Liver (tissue), 3 donors: Measurements from ENCODE around the gene CHMP5.

ENCODE experiments used
- EGR1 ChIP-seq, 2 donors: IDR thresholded peaks; 2 replicates each; pipeline ENCODE4 v1.6.1; 2016 to 2018; ENCODE audit warnings: antibody characterized with exemption in 2 of 2, low read depth in 2 of 2
- HNF4A ChIP-seq, 2 donors: conservative IDR thresholded peaks; 2 replicates each; pipeline ENCODE4 v1.6.1; 2016; ENCODE audit warnings: antibody characterized with exemption in 2 of 2, mild to moderate bottlenecking in 2 of 2
- HNF4G ChIP-seq: IDR thresholded peaks from 2 replicates; pipeline ENCODE4 v1.6.1; 2016; ENCODE audit warnings: antibody characterized with exemption
- RAD21 ChIP-seq, 2 donors: IDR thresholded peaks; 2 replicates each; pipeline ENCODE4 v1.6.1; 2016; ENCODE audit warnings: antibody characterized with exemption in 2 of 2, mild to moderate bottlenecking in 2 of 2
- REST ChIP-seq: IDR thresholded peaks from 2 replicates; pipeline ENCODE4 v1.6.1; 2016; ENCODE audit warnings: antibody characterized with exemption, mild to moderate bottlenecking
- SP1 ChIP-seq: IDR thresholded peaks from 2 replicates; pipeline ENCODE4 v1.6.1; 2018; ENCODE audit warnings: antibody characterized with exemption, mild to moderate bottlenecking
- TF ChIP-seq, protein P1 (sequence below): fragments of 150-350 bp; IDR thresholded peaks from 2 replicates; pipeline ENCODE4 v1.5.1; 2017; ENCODE audit warnings: improper control_type of control experiment, low read depth, low read length; ENCODE audit not compliant: missing input control
- TF ChIP-seq, protein P2 (sequence below): IDR thresholded peaks from 2 replicates; pipeline ENCODE4 v1.6.1; 2016; ENCODE audit warnings: antibody characterized with exemption
- TF ChIP-seq, protein P3 (sequence below): IDR thresholded peaks from 2 replicates; pipeline ENCODE4 v1.6.1; 2016; ENCODE audit warnings: antibody characterized with exemption
- donor health status: healthy.
- donor health status: healthy.

DNA sequence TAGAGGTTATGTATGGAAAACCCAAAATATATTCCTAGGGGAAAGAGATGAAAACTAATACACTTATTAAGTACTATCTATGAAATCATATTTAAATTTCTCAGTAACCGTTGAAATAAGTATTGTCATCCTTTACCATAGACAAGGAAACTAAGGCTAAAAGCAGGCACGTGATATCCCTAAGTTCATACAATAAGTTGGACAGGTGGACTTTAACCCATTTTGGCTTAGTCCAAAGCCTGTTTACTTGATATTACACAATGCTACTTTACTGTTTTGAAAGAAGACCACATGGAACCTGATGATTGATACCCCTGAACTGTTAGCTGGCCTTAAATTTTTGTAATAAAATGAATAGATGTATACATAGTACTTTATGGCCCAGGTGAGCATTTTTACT lies 28.9 kb downstream of the CHMP5 start:
- TF ChIP-seq REST (peak; percentile 69), RAD21 (IDR thresholded peaks at IDR 0.05) (no peak), SP1 (peak; percentile 90), EGR1 (IDR thresholded peaks at IDR 0.05; ENCODE audit: low read depth in 2 of 2) (peak in 1 of 2 donors; percentile 45), HNF4A (conservative IDR thresholded peaks at IDR 0.05) (peak; percentile 99), HNF4G (peak; percentile 94)
- TF ChIP-seq, protein P1, sequence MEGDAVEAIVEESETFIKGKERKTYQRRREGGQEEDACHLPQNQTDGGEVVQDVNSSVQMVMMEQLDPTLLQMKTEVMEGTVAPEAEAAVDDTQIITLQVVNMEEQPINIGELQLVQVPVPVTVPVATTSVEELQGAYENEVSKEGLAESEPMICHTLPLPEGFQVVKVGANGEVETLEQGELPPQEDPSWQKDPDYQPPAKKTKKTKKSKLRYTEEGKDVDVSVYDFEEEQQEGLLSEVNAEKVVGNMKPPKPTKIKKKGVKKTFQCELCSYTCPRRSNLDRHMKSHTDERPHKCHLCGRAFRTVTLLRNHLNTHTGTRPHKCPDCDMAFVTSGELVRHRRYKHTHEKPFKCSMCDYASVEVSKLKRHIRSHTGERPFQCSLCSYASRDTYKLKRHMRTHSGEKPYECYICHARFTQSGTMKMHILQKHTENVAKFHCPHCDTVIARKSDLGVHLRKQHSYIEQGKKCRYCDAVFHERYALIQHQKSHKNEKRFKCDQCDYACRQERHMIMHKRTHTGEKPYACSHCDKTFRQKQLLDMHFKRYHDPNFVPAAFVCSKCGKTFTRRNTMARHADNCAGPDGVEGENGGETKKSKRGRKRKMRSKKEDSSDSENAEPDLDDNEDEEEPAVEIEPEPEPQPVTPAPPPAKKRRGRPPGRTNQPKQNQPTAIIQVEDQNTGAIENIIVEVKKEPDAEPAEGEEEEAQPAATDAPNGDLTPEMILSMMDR, result no peak
- TF ChIP-seq, protein P2, sequence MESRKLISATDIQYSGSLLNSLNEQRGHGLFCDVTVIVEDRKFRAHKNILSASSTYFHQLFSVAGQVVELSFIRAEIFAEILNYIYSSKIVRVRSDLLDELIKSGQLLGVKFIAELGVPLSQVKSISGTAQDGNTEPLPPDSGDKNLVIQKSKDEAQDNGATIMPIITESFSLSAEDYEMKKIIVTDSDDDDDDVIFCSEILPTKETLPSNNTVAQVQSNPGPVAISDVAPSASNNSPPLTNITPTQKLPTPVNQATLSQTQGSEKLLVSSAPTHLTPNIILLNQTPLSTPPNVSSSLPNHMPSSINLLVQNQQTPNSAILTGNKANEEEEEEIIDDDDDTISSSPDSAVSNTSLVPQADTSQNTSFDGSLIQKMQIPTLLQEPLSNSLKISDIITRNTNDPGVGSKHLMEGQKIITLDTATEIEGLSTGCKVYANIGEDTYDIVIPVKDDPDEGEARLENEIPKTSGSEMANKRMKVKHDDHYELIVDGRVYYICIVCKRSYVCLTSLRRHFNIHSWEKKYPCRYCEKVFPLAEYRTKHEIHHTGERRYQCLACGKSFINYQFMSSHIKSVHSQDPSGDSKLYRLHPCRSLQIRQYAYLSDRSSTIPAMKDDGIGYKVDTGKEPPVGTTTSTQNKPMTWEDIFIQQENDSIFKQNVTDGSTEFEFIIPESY, result peak; percentile 77
- TF ChIP-seq, protein P3, sequence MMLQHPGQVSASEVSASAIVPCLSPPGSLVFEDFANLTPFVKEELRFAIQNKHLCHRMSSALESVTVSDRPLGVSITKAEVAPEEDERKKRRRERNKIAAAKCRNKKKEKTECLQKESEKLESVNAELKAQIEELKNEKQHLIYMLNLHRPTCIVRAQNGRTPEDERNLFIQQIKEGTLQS, result no peak
